Hippocampal formation (tissue), 2 donors: Measurements from ENCODE around the gene SATB1.
A peak's percentile ranks its signal among the peaks of the same experiment; 100 is the strongest.
"Not testable (repeated sequence)": the region's sequence is repeated elsewhere in the genome, so short reads cannot be mapped to it uniquely, and the experiment has no call there.

Source experiments
- DNase-seq, 2 donors: peaks; one replicate each; lab custom pipeline; 2025; lab: John Stamatoyannopoulos, UW

SATB1 gene

DNA sequence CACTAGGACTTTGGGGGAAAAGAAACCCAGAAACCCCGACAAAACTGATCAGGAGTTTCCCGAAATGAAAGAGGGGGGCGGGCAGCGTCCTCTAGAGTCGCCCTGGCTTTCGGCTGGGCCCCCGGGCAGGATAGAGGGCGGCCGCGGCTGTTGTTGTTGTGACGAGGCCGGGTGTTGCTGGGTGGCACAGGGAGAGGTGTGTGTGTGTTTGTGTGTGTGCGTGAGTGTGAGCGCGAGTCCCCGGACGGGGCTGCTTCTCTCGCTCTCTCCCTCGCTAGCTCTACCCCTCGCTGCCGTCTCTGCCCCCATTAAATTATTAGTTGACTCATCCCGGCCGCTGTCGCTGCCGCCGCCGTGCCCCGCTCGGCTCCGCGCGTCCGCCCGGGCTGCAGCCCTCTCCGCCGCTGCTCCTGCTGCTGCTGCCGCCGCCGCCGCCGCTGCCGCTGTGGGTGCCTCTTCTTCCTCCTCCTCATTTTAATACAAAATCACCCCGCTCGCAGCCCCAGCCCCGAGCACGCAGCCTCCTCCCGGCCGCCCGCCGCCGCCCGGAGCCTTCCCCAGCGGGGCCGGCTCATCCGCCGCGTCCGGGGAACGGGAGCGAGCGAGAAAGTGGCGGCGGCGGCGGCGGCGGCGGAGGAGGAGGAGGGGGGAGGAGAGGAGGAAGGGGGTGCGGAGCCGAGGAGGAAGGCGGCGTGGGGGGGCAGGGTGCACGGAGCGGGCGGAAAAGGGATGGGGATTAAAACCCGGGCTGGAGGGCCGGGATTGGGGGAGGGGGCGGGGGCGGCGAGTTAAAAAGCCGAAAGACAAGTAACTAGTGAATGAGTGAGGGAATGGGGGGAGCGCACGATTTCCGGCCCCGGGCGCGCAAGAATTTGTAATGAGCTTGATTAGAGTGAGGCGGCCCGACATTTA lies at the start of gene SATB1:
TSS of gene SATB1 (minus strand) at position 611 of the 912 bp plus-strand sequence. CDS start 4,372 bp downstream, outside the sequence.
- DNase-seq: peak; percentile 48 to 74

DNA sequence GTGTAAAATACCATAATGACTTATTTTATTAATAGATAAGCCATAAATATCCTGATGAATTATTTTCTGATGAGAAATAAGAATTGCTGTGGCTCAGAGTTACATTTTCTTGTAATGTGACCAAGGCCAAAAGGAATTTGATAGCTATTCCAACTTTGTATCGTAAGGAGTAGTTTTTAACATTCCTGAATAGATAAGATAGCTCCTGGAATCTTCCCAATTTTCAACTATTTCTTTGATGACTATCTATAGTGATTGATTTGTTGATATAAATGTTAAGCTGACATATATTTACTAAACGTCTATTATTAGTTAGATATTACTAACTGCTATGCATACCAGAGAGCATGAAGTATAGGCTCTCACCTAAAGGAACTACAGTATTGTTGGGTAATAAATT lies 49.1 kb upstream of the SATB1 start:
- DNase-seq: no peak

DNA sequence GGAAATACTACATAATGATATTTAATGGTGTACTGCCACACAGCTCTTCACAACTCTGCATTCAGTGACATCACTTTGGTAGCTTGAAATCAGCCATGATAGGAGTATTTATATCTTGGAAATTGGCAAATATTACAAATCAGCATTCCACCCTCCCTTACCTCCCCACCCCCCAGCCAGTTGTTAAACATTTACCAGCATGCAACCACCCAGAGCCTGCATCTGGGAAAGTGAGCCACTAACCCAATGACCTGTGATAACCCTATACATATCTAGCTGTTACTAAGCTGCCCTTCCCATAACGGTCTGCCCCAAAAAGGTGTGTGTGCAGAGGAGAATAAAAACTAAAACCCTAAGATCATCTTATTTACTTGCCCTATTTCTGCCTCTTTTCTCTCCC lies 44.6 kb upstream of the SATB1 start:
- no peak for DNase-seq

DNA sequence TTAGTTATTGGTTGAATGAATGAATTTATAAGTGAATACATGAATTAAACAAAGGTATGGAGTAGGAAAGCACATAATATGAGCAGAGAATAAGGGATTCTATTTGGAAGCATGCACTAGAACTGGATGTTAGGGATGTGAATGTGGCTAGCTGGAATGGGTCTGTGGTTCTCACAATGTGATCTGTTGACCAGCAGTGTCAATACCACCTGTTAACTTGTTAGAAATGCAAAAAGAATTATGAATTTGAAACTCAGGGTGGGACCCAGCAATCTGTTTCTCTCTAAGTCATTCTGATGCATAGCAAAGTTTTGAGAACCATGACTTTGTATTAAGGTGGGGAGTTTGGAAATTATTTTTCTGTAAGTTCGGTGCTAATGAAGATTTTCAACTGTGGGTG lies 41.0 kb upstream of the SATB1 start:
- DNase-seq: no peak

DNA sequence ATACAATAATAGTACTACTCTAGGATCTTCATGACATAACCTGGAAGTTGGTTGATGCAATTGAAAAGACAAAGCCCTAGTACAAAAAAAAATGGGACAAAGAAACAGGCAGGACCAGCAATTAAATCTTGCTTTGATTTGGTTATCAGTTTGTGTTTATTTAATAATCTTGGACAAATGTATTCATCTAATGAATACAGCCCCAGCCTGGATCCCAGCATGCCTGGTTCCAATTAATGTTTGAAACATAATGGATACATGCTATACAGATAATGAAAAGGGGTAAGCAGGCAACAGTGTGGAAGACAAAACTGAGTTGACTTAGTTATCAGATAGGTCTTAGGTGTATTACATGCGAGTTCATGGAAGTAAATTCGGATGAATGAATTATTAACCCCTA lies 29.6 kb upstream of the SATB1 start:
- no peak for DNase-seq

DNA sequence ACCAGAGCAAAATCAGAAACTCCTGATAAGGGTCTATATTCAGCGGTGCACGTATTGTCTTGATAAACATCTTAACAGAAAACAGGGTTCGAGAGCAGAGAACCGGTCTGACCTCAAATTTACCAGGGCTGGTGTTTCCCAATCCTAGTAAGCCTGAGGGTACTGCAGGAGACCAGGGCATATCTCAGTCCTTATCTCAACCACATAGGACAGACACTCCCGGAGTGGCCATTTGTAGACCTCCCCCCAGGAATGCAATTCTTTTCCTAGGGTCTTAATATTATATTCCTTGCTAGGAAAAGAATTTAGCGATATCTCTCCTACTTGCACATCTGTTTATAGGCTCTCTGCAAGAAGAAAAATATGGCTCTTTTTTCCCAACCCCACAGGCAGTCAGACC lies 24.5 kb upstream of the SATB1 start:
- not testable (repeated sequence) for DNase-seq

DNA sequence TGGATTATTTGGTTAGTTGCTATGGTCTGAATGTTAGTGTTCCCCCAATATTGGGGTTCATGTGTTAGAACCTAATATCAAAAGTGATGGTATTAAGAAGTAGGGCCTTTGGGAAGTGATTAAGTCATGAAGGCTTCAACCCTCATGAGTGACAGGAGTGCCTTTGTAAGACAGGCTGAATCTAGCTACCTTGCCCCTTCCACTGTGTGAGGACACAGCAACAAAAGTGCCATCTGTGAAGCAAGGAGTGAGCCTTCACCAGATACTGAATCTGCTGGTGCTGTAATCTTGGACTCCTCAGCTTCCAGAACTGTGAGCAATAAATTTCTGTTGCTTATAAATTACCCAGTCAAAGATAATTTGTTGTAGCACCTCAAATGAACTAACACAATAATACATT lies 22.6 kb upstream of the SATB1 start:
- no peak for DNase-seq

DNA sequence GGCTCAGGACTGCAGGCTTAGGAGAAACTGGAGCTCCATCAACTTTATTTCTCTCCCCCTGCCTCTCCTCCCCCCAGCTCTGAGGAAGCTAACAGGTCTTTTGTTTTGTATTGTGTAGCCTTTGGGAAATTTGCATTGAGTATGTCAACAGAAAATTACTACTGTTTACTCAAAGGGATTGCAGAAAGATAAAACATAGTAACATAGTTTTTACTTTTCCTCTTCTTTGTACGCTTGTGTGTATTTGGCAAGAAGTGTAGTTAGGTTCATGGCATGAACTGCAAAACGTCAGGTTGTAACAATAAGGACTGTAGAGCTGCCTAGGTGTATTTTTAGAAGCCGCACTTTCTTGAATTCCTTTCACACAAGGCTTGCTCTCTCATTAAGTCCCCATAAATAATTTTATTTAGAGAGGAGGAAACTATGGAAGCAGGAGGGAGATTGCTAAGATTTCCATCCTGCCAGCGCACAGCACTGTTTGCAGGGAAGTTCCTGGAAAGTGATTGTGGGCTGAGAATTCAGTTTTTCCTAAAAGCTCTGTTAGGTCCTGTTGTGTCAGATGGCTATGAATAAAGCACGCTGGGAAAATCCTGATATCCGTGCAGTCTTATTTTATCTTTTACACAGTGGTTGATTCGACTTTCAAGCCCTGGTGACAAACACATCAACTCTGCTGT lies 21.1 kb upstream of the SATB1 start:
- DNase-seq: no peak

DNA sequence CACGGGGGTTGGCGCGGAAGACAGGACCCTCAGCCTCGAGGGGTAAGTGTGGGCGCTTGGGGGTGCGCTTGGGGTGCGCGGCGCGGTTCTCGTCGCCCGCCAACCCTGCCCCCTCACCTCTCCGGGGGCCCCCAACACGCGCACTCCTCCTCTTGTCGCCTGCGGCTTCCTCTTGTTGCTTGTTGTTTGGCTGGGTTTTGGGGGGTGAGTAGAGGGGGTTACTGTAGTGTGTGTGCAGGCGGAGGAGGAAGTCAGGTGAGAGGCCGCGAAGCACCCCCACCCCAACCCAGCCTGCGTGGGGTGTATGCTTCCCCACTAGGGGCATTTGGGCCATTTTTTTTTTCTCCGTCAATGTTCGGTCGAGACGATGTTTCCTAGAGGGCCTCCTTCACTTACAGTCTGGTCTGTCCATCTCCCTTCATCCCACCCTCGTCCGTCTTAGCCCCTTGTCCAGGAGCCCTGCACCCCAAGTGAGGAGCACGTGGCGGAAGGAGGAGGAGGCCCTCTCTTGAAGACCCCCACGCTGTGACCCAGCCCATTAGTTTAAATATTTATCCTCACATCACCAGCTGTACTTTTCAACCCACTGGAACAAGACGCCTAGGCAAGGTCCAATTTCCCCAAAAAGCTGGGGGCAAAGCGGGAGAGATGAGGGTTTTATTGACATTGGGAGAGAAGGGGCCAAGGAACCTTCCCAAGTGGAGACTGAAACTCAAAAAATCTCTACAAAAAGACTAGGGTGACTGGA lies 20.4 kb upstream of the SATB1 start:
- DNase-seq: no peak

DNA sequence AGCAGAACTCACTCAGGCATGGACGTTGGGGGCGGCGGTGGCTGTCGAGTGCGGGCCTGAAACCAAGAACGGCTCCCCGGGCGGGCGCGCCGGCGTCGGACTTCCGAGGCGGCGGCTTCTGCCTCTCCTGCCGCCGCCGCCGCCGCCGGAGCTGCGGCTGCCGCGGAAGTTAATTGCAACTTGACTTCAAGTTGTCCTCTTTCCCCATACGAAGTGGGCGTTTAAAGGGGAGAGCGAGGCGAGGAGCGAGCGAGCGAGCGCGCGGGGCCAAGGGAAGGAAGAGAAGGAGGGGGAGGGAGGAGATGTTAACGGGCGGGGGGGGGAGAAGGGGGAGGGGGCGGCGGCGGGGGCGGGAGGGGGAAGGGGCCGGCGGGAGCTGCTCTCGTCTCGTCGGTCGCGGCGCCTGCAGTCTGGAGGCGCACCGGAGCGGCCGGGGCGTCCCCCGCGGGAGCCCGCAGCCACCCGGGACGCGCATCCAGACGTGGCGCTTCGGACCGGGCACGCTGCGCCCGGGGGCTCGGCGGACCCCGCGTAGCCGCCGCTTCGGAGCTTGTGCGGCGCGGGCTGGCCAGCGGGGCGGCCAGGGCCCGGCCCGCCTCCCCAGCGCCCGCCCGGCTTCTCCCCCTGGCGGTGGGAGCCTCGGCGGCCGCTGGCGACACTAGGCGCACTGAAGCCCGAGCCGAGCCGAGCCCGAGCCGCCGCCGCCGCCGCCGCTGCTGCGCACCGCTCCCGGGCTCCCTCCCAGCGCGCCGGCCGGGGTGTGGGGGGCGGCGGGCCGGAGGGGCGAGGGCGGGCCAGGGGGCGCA lies 19.7 kb upstream of the SATB1 start:
- DNase-seq: peak in 1 of 2 donors; percentile 51

DNA sequence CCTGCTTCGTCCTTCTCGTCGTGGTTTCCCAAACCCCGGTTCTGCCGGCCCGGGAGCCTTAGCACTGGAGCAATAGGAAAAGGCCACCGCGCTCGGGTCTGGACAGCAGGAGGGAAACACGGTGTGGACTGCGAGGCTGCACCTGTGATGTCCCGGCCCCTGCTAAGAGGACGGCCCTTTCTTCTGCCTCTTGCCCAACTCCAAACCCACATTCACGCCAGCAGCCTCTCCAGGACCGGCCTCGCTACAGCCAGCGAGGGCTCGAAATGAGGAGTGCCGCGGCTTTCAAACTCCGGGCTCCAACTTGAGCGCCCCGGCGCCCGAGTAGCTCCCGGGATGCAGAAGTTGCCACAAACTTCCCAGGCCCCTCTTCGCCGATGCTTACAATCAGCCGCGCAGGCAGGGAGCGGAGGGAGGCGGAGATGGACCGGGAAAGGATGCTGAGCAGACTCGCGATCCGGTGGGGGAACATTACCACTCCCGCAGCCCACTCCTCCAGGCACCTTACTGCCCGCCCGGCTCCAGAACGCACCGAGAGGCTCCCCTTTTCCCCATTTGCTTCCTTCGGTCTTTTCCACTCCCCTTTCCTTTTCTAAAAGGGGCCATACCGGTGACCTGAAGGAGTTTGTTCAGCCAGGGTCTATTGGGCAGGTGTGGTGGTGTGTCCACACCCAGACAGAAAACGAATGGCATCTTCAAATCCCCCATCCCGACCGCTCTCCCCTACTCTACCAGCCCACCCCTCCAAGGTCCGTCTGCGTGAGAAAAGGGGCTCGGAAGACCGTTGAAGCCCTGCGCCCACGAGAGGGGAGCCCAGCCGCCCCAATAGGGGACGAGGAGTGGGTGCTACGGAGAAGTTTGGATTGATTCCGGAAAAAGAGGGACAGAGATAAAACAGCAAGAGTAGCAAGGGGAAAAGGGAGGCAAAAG lies 18.8 kb upstream of the SATB1 start:
- no peak for DNase-seq

DNA sequence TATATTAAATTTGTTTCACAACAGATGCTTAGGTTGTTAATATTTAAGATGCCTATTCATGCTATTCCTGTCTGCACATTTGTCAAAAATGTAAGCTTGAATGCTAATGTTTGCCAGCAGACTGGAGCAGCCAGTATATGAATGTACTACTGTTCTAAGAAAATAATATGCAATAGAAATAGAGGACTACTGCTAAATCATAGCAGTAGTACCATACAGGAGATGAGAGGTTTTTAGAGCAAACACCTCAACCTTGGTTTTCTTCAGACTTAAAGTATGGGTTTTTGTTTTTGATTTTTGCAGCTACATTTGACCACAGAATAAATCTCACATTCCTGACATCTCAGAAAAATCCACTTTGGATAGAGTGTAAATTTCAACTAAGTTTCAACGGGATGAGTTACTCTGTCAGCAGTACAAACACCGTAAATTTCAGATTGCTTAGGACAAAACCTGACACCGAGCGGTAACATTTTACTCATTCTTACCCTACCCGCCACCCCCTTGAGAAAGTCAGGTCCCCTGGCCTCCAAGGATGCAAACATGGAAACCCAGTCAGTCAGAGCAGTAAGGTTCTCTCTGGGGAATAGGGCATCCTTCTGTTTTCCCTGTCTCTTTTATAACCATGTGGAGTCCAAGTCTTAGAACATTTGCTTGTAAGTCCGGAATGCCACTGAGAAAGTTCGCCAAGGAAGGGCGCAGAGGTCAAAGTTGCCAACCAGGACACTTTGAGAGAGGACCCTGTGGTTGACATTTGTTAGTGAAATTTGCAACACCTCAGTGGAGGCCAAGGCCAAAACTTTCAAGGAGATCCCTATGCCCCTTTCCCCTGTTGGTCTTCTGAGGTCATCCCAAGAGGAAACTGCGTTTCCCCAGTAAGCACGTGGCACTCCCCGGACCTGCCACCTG lies 17.9 kb upstream of the SATB1 start:
- no peak for DNase-seq

DNA sequence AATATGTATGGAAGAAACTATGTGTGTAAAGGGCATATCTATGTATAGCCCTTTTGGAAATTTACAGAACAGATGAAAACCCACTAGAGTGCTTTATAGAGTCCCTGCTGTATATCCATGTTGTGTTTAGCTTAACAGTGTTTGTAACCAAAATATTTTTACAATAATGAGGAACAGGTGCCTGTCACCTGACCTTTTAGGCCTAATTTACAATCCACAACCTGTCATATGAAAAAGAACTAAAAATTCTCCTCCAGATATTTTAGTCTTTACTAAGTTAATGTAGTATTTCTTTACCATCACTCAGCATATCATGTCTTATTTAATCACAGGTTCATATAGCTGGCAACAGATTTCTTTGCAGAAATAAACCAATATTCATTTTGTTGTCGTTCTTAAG lies 16.4 kb upstream of the SATB1 start:
- DNase-seq: no peak

DNA sequence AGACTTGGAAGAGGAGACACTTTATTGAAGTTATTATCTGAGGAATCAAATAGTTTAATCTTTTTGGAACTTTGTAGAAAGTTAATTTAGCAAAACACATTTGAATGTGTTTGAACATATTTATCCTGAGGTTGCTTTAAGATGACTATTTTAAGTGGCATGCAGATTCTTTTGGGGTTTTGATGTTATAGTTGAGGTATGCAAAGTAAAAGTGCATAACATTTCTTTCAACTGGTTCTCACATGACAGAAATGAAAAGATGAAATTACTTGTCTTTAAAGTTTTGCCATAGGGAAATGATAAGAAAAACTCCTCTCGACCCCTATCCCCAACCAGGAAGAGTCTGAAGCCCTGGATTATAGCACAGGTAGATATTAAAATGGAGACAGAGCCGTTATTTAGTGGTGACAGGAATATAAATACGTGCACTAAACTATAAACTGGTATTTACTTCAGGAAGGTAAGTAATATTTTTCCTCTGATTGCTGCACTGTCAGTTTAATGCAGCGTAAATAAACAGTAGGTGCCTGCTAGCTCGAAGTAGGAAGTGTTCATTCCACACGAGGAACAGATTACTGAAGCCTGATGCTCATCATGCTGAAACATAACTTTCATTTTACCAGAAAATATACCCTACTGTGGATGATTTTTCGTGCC lies 15.1 kb upstream of the SATB1 start:
- no peak for DNase-seq

DNA sequence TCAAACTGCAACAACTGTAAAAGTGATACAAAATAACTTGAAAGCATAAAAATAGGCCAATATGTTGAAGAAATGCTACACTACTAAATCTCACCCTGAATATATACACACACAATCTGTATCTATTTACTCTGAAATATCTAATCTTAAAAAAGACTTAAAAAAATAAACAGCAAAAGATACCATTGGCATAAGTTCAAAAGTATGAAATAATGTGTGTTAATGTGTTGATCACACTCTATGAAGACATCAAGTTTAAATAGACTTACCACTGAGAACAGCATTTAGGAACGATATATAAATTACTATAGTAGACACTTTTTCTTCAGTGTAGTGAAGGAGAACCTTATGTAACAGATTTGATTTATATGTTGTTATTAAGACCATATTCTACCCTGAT lies 14.1 kb upstream of the SATB1 start:
- no peak for DNase-seq

DNA sequence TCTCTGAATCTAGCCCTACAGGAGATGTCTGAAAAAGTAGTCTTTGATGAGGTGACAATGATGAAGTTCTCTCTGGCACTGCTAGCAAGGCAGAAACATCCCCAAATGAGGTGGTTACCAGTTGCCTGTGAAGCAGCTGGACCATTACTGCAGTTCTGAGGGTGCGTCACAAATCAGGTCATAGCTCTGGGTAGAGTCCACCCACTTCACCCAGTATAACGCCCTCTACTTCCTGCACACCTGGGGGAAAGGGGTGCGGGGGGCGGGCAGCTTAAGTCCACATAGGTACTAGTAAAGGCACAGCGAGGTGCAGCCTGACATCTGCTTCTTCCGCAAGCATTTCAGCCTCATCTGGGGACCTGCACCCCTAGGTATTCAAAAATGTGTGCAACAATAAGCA lies 13.4 kb upstream of the SATB1 start:
- DNase-seq: no peak

DNA sequence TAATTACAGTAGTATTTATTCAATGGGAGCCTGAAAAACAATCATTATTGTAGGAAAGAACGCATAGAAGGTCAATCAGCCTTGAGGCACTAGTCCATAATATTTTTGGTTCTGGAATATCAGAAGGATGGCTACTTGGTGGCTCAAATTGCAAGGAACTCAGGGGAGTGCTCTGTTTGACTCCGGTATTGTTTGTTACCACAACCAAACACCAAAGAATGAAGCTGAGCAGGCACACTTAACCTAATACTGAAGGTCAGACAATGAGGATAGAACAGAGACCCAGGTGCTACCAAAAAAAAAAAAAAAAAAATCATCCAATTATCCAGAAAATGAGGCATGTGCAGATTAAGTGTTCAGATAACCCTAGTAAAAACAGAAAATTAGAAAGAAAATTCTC lies 11.1 kb upstream of the SATB1 start:
- DNase-seq: no peak

DNA sequence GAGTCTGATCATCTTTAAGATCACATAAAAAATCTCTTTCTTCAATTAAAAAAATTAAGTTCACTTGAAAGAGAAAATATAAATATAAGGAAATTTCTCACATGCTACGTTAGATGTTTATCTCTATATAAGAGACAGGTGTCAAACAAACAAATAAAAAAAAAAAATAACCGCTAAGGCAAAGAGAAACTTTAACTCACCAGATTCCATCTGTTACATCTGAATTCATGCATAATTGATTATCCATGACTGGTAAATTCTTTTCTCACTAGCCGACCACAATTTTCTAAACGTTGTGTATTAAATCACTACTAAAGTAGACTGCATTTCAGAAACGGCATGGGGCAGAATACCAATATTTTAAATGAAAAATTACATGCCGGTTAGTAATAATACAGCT lies 9.6 kb upstream of the SATB1 start:
- DNase-seq: no peak

DNA sequence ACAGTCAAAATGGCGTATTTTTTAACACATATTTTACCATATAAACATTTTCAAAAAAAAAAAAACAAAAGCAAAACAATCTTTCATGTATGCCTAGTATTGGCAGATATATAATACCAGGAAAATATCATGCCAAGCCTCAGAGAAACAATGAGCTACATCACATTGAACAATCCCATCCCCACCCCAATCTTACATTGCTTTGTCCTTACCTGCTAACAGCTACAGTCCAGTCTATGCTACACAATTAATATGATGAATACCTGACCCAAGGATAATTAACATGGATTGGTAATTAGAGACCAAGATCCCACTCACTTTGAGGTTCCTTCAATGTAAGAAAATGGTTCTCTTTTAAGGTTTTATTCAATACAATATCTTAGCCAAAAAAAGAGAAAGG lies 7.6 kb upstream of the SATB1 start:
- no peak for DNase-seq
